ENCODE measurements around the gene DGKQ. TPM values are rescaled to one million over a fixed set of nuclear protein-coding genes. Genes with fewer than 3 reads are reported as not detected.

DGKQ gene
- total and polyA plus RNA-seq, 9 of the 15 experiments (the other 6 are each of a cell fraction or from before 2014, with no cell fraction given), result 0.17 to 22.0 (median 5.6) TPM

GRCh38 chr4:973431-974397 lies at the start of gene DGKQ (continued):
- TF ChIP-seq EWSR1 (IDR thresholded peaks at IDR 0.05; ENCODE audit: borderline replicate concordance, low read depth, partially characterized antibody) (no peak), YY1 (IDR thresholded peaks at IDR 0.05; ENCODE audit: borderline replicate concordance in 1 of 3, control insufficient read depth in 1 of 3, extremely low read depth in 1 of 3, insufficient read depth in 3 of 3, insufficient read length in 1 of 3, insufficient replicate concordance in 2 of 3, low read depth in 1 of 3, low read length in 2 of 3) (peak in 1 of 3 experiments; percentile 40), ATF4 (CRISPR knock-in tag; IDR thresholded peaks at IDR 0.05) (0 out of 2 replicates have a peak, but pooled peaks have one; percentile 26), PTRF (tag; IDR thresholded peaks at IDR 0.05) (no peak), RERE (CRISPR knock-in tag; IDR thresholded peaks at IDR 0.05; ENCODE audit: borderline replicate concordance) (no peak), MEF2D (tag; conservative IDR thresholded peaks at IDR 0.05; ENCODE audit: low read depth) (no peak), GTF2B (IDR thresholded peaks at IDR 0.05; ENCODE audit: extremely low read depth, insufficient read length) (no peak), PCBP1 (IDR thresholded peaks at IDR 0.05; ENCODE audit: low read depth, low read length, poor library complexity, severe bottlenecking) (no peak), ZNF764 (CRISPR knock-in tag; IDR thresholded peaks at IDR 0.05; ENCODE audit: low read depth) (no peak), FOXP4 (CRISPR knock-in tag; IDR thresholded peaks at IDR 0.05; ENCODE audit: borderline replicate concordance) (no peak), ELF4 (CRISPR knock-in tag; IDR thresholded peaks at IDR 0.05) (no peak), MTA1 (IDR thresholded peaks at IDR 0.05; ENCODE audit: borderline replicate concordance) (no peak), TEAD4 (IDR thresholded peaks at IDR 0.05; ENCODE audit: low read length) (no peak), TEAD4 (CRISPR knock-in tag; IDR thresholded peaks at IDR 0.05; ENCODE audit: borderline replicate concordance) (no peak)
